ENCODE measurements around the gene GABPB1. TPM values are rescaled to one million over a fixed set of nuclear protein-coding genes. Genes with fewer than 3 reads are reported as not detected.

The GABPB1 gene
- total RNA-seq, 3 donors from 2014 or later, result 54.6 to 65.8 (median 58.9) TPM

- no peaks in the 10 kb centered on the region for H3K9me3 Mint-ChIP-seq
- no peak for DNase-seq
- H3K27me3 Mint-ChIP-seq (ENCODE audit: low read depth), result no peaks in the 10 kb centered on the region
- peaks cover 10% of the 10 kb centered on the region for H3K36me3 Mint-ChIP-seq (ENCODE audit: insufficient read depth)
- no peak for ATAC-seq
- peaks cover 13% of the 10 kb centered on the region for H3K4me1 Mint-ChIP-seq (ENCODE audit: low read depth)
- H3K4me3 Mint-ChIP-seq, result no peak overlapping the region
Measured at GRCh38 chr15:50328116-50328515, 26.9 kb downstream of the GABPB1 start.

- Mint-ChIP-seq H3K36me3 (ENCODE audit: insufficient read depth) (peaks cover 7% of the 10 kb centered on the region), H3K4me3 (no peak overlapping the region)
Measured at GRCh38 chr15:50321680-50322210, 33.3 kb downstream of the GABPB1 start.

GRCh38 chr15:50320504-50320903 lies 34.5 kb downstream of the GABPB1 start:
- DNase-seq (no peak), ATAC-seq (no peak)
- Mint-ChIP-seq H3K27me3 (ENCODE audit: low read depth) (no peaks in the 10 kb centered on the region), H3K4me1 (ENCODE audit: low read depth) (peaks cover 20% of the 10 kb centered on the region), H3K4me3 (no peak overlapping the region), H3K9me3 (no peaks in the 10 kb centered on the region), H3K36me3 (ENCODE audit: insufficient read depth) (peaks cover 7% of the 10 kb centered on the region)

More at GRCh38 chr15:50321680-50322210, 33.3 kb downstream of the GABPB1 start:
- Mint-ChIP-seq H3K9me3 (no peaks in the 10 kb centered on the region), H3K4me1 (ENCODE audit: low read depth) (peaks cover 20% of the 10 kb centered on the region), H3K27me3 (ENCODE audit: low read depth) (no peaks in the 10 kb centered on the region)
- ATAC-seq (no peak), DNase-seq (no peak)

- peaks cover 19% of the 10 kb centered on the region for H3K4me1 Mint-ChIP-seq (ENCODE audit: low read depth)
- peaks cover 6% of the 10 kb centered on the region for H3K36me3 Mint-ChIP-seq (ENCODE audit: insufficient read depth)
- no peak for ATAC-seq
- peak overlapping the region; percentile 24 for H3K4me3 Mint-ChIP-seq
- H3K27me3 Mint-ChIP-seq (ENCODE audit: low read depth), result no peaks in the 10 kb centered on the region
- no peak for DNase-seq
- H3K9me3 Mint-ChIP-seq, result no peaks in the 10 kb centered on the region
Measured at GRCh38 chr15:50318697-50319096, 36.3 kb downstream of the GABPB1 start.

- Mint-ChIP-seq H3K4me1 (ENCODE audit: low read depth) (peaks cover 22% of the 10 kb centered on the region), H3K36me3 (ENCODE audit: insufficient read depth) (peaks cover 5% of the 10 kb centered on the region), H3K4me3 (no peak overlapping the region), H3K27me3 (ENCODE audit: low read depth) (no peaks in the 10 kb centered on the region), H3K9me3 (no peaks in the 10 kb centered on the region)
- ATAC-seq, result no peak
- no peak for DNase-seq
Measured at GRCh38 chr15:50315814-50316630, 39.0 kb downstream of the GABPB1 start.

- ATAC-seq (no peak), DNase-seq (no peak)
- H3K27me3 Mint-ChIP-seq (ENCODE audit: low read depth), result no peaks in the 10 kb centered on the region
- H3K4me3 Mint-ChIP-seq, result no peak overlapping the region
- peaks cover 5% of the 10 kb centered on the region for H3K4me1 Mint-ChIP-seq (ENCODE audit: low read depth)
- H3K9me3 Mint-ChIP-seq, result peaks cover 8% of the 10 kb centered on the region
- H3K36me3 Mint-ChIP-seq (ENCODE audit: insufficient read depth), result peaks cover 21% of the 10 kb centered on the region
Measured at GRCh38 chr15:50312636-50313035, 42.4 kb downstream of the GABPB1 start.

GRCh38 chr15:50307799-50308198 lies 47.2 kb downstream of the GABPB1 start:
- peaks cover 38% of the 10 kb centered on the region for H3K36me3 Mint-ChIP-seq (ENCODE audit: insufficient read depth)

GRCh38 chr15:50304836-50305235 lies 50.2 kb downstream of the GABPB1 start:
- DNase-seq, result no peak
- ATAC-seq, result no peak
- Mint-ChIP-seq H3K4me1 (ENCODE audit: low read depth) (no peaks in the 10 kb centered on the region), H3K4me3 (no peak overlapping the region), H3K36me3 (ENCODE audit: insufficient read depth) (peaks cover 56% of the 10 kb centered on the region), H3K9me3 (peaks cover 9% of the 10 kb centered on the region), H3K27me3 (ENCODE audit: low read depth) (no peaks in the 10 kb centered on the region)

More at GRCh38 chr15:50307799-50308198, 47.2 kb downstream of the GABPB1 start:
- Mint-ChIP-seq H3K4me1 (ENCODE audit: low read depth) (peaks cover 2% of the 10 kb centered on the region), H3K9me3 (peaks cover 9% of the 10 kb centered on the region), H3K4me3 (no peak overlapping the region), H3K27me3 (ENCODE audit: low read depth) (no peaks in the 10 kb centered on the region)
- ATAC-seq, result no peak
- no peak for DNase-seq

GRCh38 chr15:50302581-50302980 lies 52.4 kb downstream of the GABPB1 start:
- Mint-ChIP-seq H3K9me3 (peaks cover under 1% of the 10 kb centered on the region), H3K27me3 (ENCODE audit: low read depth) (no peaks in the 10 kb centered on the region), H3K4me1 (ENCODE audit: low read depth) (no peaks in the 10 kb centered on the region), H3K36me3 (ENCODE audit: insufficient read depth) (peaks cover 38% of the 10 kb centered on the region), H3K4me3 (no peak overlapping the region)
- ATAC-seq (no peak), DNase-seq (no peak)

GRCh38 chr15:50298340-50298739 lies 56.7 kb downstream of the GABPB1 start:
- no peak for DNase-seq
- Mint-ChIP-seq H3K9me3 (no peaks in the 10 kb centered on the region), H3K36me3 (ENCODE audit: insufficient read depth) (peaks cover 32% of the 10 kb centered on the region), H3K27me3 (ENCODE audit: low read depth) (no peaks in the 10 kb centered on the region), H3K4me3 (no peak overlapping the region), H3K4me1 (ENCODE audit: low read depth) (no peaks in the 10 kb centered on the region)
- ATAC-seq, result no peak

- Mint-ChIP-seq H3K27me3 (ENCODE audit: low read depth) (no peaks in the 10 kb centered on the region), H3K4me1 (ENCODE audit: low read depth) (no peaks in the 10 kb centered on the region), H3K36me3 (ENCODE audit: insufficient read depth) (peaks cover 19% of the 10 kb centered on the region), H3K9me3 (no peaks in the 10 kb centered on the region), H3K4me3 (no peak overlapping the region)
- ATAC-seq, result no peak
- DNase-seq, result no peak
Measured at GRCh38 chr15:50295966-50296365, 59.0 kb downstream of the GABPB1 start.

GRCh38 chr15:50289749-50290148 lies 65.2 kb downstream of the GABPB1 start:
- Mint-ChIP-seq H3K9me3 (no peaks in the 10 kb centered on the region), H3K27me3 (ENCODE audit: low read depth) (no peaks in the 10 kb centered on the region), H3K36me3 (ENCODE audit: insufficient read depth) (peaks cover 30% of the 10 kb centered on the region), H3K4me1 (ENCODE audit: low read depth) (no peaks in the 10 kb centered on the region), H3K4me3 (no peak overlapping the region)
- ATAC-seq, result no peak
- DNase-seq, result no peak

GRCh38 chr15:50287324-50288116 lies 67.5 kb downstream of the GABPB1 start:
- ATAC-seq (no peak), DNase-seq (no peak)
- peaks cover 34% of the 10 kb centered on the region for H3K36me3 Mint-ChIP-seq (ENCODE audit: insufficient read depth)
- no peaks in the 10 kb centered on the region for H3K4me1 Mint-ChIP-seq (ENCODE audit: low read depth)
- H3K9me3 Mint-ChIP-seq, result no peaks in the 10 kb centered on the region
- no peak overlapping the region for H3K4me3 Mint-ChIP-seq
- H3K27me3 Mint-ChIP-seq (ENCODE audit: low read depth), result no peaks in the 10 kb centered on the region

- ATAC-seq, result no peak
- DNase-seq, result no peak
- H3K4me1 Mint-ChIP-seq (ENCODE audit: low read depth), result peaks cover 2% of the 10 kb centered on the region
- H3K9me3 Mint-ChIP-seq, result no peaks in the 10 kb centered on the region
- H3K36me3 Mint-ChIP-seq (ENCODE audit: insufficient read depth), result peaks cover 29% of the 10 kb centered on the region
- no peaks in the 10 kb centered on the region for H3K27me3 Mint-ChIP-seq (ENCODE audit: low read depth)
- H3K4me3 Mint-ChIP-seq, result no peak overlapping the region
Measured at GRCh38 chr15:50281427-50281826, 73.6 kb downstream of the GABPB1 start.
